Esophagus squamous epithelium (tissue), 4 donors: ENCODE measurements around the gene METTL4.

Source experiments
- POLR2A ChIP-seq, 4 donors: fragments of 450-650 bp; IDR thresholded peaks; one replicate each; pipeline ENCODE4 v1.6.1; 2017; ENCODE audit warnings: antibody characterized with exemption in 4 of 4, mild to moderate bottlenecking in 4 of 4, moderate library complexity in 3 of 4
- TF ChIP-seq, protein P1 (sequence below), 6 experiments: fragments of 450-650 bp in 4 of 6; fragments of 200-600 bp in 2 of 6; sonication (generic) in 2 of 6; IDR thresholded peaks; one replicate each; pipeline ENCODE4 v1.5.1; 2016 to 2019; ENCODE audit warnings: antibody characterized with exemption in 6 of 6, mild to moderate bottlenecking in 4 of 6, moderate library complexity in 4 of 6

DNA sequence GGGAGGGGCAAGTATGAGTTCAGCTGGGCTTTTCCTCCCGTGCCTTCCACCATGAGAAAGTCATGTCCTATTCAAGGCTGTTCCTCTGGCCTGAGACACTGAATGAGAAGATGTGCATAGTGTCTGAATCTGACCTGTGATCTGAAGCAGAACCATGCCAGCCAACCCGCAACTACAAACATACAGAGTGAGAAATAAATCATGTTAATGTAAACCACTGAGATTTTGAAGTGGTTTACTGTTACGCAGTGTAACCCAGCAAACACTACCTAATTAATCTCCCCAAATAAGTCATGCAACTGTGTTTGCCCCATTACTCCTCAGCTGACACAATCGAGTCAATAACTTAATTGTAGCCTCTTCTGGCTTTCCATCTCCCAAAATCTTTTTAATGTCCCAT is 49.2 kb downstream of the METTL4 start:
- TF ChIP-seq, protein P1, sequence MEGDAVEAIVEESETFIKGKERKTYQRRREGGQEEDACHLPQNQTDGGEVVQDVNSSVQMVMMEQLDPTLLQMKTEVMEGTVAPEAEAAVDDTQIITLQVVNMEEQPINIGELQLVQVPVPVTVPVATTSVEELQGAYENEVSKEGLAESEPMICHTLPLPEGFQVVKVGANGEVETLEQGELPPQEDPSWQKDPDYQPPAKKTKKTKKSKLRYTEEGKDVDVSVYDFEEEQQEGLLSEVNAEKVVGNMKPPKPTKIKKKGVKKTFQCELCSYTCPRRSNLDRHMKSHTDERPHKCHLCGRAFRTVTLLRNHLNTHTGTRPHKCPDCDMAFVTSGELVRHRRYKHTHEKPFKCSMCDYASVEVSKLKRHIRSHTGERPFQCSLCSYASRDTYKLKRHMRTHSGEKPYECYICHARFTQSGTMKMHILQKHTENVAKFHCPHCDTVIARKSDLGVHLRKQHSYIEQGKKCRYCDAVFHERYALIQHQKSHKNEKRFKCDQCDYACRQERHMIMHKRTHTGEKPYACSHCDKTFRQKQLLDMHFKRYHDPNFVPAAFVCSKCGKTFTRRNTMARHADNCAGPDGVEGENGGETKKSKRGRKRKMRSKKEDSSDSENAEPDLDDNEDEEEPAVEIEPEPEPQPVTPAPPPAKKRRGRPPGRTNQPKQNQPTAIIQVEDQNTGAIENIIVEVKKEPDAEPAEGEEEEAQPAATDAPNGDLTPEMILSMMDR (IDR thresholded peaks at IDR 0.05): no peak
- TF ChIP-seq POLR2A (IDR thresholded peaks at IDR 0.05): no peak
